HepG2 (cell line): ENCODE measurements around the gene PLEKHM2. TPM values are rescaled to one million over a fixed set of nuclear protein-coding genes. Genes with fewer than 3 reads are reported as not detected.

Source experiments
- ATAC-seq: fragments of 200-7000 bp; cut with Tn5 transposase; 3 replicates; pipeline ENCODE4 v1.9.1; 2020; ENCODE audit warnings: mild to moderate bottlenecking, moderate library complexity
- BruUV-seq: library from RNA; stranded (reverse); fragments of 400-500 nt; replicated peaks from 2 replicates; lab custom pipeline; 2021; lab: Mats Ljungman, UMichigan
- CTCF ChIA-PET: fragments of 300-600 bp; formaldehyde crosslinking; extraction: SDS; loops from one replicate; lab custom pipeline; 2021; ENCODE audit warnings: low total read pairs, inconsistent platforms, low intra/inter-chr PET ratio; lab: Yijun Ruan, JAX
- POLR2A ChIA-PET: fragments of 350-600 bp; sonication (Branson Sonifier 250); formaldehyde crosslinking; loops from one replicate; lab custom pipeline; 2020; ENCODE audit warnings: antibody characterized with exemption, inconsistent platforms; lab: Yijun Ruan, JAX
- DNase-seq: peaks from one replicate; pipeline ENCODE4 v3.0.0-alpha.2; 2015; ENCODE audit warnings: low spot score
- FAIRE-seq: peaks from 3 replicates; lab custom pipeline; 2011; peaks lifted over from hg19 to GRCh38; lab: Jason Lieb, UNC
- H2AFZ ChIP-seq: one replicate; pipeline ENCODE4 v1.6.1; 2011; ENCODE audit warnings: low read length, inconsistent platforms
- H3K27ac ChIP-seq: fragments of 300-600 bp; 3 replicates; pipeline ENCODE4 v1.8.0; 2011; ENCODE audit warnings: mixed run types, mild to moderate bottlenecking, mixed read lengths, low read length, inconsistent platforms; ENCODE audit not compliant: insufficient read depth; ENCODE audit errors: extremely low read length
- H3K27me3 ChIP-seq, 2 experiments: fragments of 200-600 bp in 1 of 2; 2 replicates in 1 of 2; 3 replicates in 1 of 2; pipeline versions ENCODE4 v1.6.0 to v1.8.0; 2011; ENCODE audit warnings: low read length in 2 of 2, mild to moderate bottlenecking in 2 of 2, moderate library complexity in 2 of 2, inconsistent platforms in 1 of 2; ENCODE audit not compliant: insufficient read depth in 2 of 2, control insufficient read depth in 1 of 2
- H3K36me3 ChIP-seq, 2 experiments: fragments of 200-600 bp in 1 of 2; replicated peaks in 1 of 2; 2 replicates in 1 of 2; 3 replicates in 1 of 2; pipeline versions ENCODE4 v1.5.1 to v1.8.0; 2011; ENCODE audit warnings: low read length in 2 of 2, inconsistent platforms in 1 of 2; ENCODE audit not compliant: insufficient read depth in 2 of 2, control insufficient read depth in 1 of 2
- H3K4me1 ChIP-seq: 2 replicates; pipeline ENCODE4 v1.5.1; 2012; ENCODE audit warnings: low read length, inconsistent platforms; ENCODE audit not compliant: insufficient read depth
- H3K4me2 ChIP-seq: 2 replicates; pipeline ENCODE4 v1.6.0; 2011; ENCODE audit warnings: low read depth, low read length, inconsistent platforms
- H3K4me3 ChIP-seq, 3 experiments: fragments of 200-600 bp in 1 of 3; sonication (generic), shearing (Covaris generic) in 1 of 3; replicated peaks in 1 of 3; 2 replicates each; pipeline ENCODE4 v1.5.1; 2011 to 2016; ENCODE audit warnings: low read length in 3 of 3, inconsistent platforms in 2 of 3, low read depth in 2 of 3, mild to moderate bottlenecking in 2 of 3, control low read depth in 1 of 3, mixed read lengths in 1 of 3; ENCODE audit not compliant: insufficient read depth in 1 of 3
- H3K79me2 ChIP-seq: one replicate; pipeline ENCODE4 v1.6.1; 2011; ENCODE audit warnings: low read length, inconsistent platforms; ENCODE audit not compliant: insufficient read depth
- H3K9ac ChIP-seq: 2 replicates; pipeline ENCODE4 v1.6.0; 2011; ENCODE audit warnings: mild to moderate bottlenecking, low read depth, low read length, inconsistent platforms; ENCODE audit not compliant: insufficient read depth
- H3K9me3 ChIP-seq: 2 replicates; pipeline ENCODE4 v1.5.1; 2012; ENCODE audit warnings: mild to moderate bottlenecking, low read length
- H4K20me1 ChIP-seq: 2 replicates; pipeline ENCODE4 v1.6.0; 2011; ENCODE audit warnings: inconsistent platforms, mild to moderate bottlenecking, low read length, moderate library complexity; ENCODE audit not compliant: insufficient read depth
- MBNL3 ChIP-seq: fragments of 250-450 bp; sonication (Bioruptor Pico); conservative IDR thresholded peaks from 2 replicates; pipeline ENCODE4 v1.8.0; 2022; ENCODE audit warnings: mild to moderate bottlenecking, inconsistent platforms
- ZNF629 ChIP-seq: sonication (generic); formaldehyde crosslinking; conservative IDR thresholded peaks from 2 replicates; pipeline ENCODE4 v1.5.0; 2020; ENCODE audit warnings: missing genetic modification reagents
- ZNF761 ChIP-seq: sonication (generic); formaldehyde crosslinking; conservative IDR thresholded peaks from 2 replicates; pipeline ENCODE4 v1.4.0; 2020; ENCODE audit warnings: mild to moderate bottlenecking, missing genetic modification reagents
- WGBS: methylation state at CpG from one replicate; pipeline ENCODE4 v1.1.6; 2017; ENCODE audit warnings: low lambda C conversion rate; 5-methylcytosine and 5-hydroxymethylcytosine counted together
- in situ Hi-C: cut with HindIII; loops from 2 replicates; pipeline ENCODE4 v1.10.0; 2017; ENCODE audit warnings: low pct_unique_long_range_greater_than_20kb; ENCODE audit not compliant: extremely low pct_ligation_motif_present
- intact Hi-C: fragments of 100-400 bp; cut with micrococcal nuclease; formaldehyde crosslinking; loops from one replicate; pipeline ENCODE4 v1.10.0; 2022; ENCODE audit not compliant: unreplicated experiment
- polyA plus RNA-seq, 8 experiments: library from polyadenylated mRNA; depleted of rRNA in 3 of 8; stranded (reverse) in 7 of 8; unstranded in 1 of 8; fragments of >200 nt; fragmentation: Illumina TruSeq in 4 of 8; extraction: Trizol in 4 of 8; gene quantifications; 2 replicates each; pipeline versions ENCODE4 v1.2.1 to v1.2.3, GENCODE V29; 2011 to 2016; ENCODE audit warnings: low read depth in 4 of 8, missing spikeins in 1 of 8, mixed read lengths in 1 of 8; ENCODE audit not compliant: insufficient read depth in 1 of 8
- total RNA-seq, 5 experiments: library from RNA; depleted of rRNA; stranded (reverse); fragments of >200 nt; fragmentation: Illumina TruSeq; extraction: Trizol; gene quantifications; 2 replicates each; pipeline ENCODE4 v1.2.3, GENCODE V29; 2016; ENCODE audit warnings: low read depth in 1 of 5
- TF ChIP-seq, protein P1 (sequence below): sonication (generic); formaldehyde crosslinking; IDR thresholded peaks from 2 replicates; pipeline ENCODE4 v1.5.1; 2020; ENCODE audit warnings: mild to moderate bottlenecking, missing genetic modification reagents, borderline replicate concordance
- TF ChIP-seq, protein P2 (sequence below): sonication (generic); formaldehyde crosslinking; IDR thresholded peaks from 2 replicates; pipeline ENCODE4 v1.5.0; 2020; ENCODE audit warnings: mild to moderate bottlenecking, missing genetic modification reagents, borderline replicate concordance

Gene PLEKHM2
- total and polyA plus RNA-seq, 2 of the 13 experiments (the other 11 are each of a cell fraction or from before 2014, with no cell fraction given) = 16.5 to 27.3 TPM

DNA sequence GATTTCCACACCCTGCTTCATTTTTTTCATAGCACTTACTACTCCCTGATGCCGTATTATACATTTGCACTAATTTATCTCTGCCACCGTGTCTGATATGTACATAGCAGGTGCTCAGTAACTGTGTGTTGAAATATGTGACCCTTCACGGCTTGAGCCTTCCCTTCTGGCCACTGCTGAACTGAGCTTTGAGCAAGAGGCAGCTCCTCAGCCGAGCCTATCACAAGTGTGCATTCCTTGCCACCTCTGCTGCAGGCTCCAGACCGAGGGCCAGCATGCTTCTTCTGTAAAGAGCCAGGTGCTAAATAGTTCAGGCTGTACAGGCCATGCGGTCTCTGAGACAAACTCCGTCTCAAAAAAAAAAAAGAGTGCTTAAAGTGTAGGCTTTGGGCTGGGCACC, 22.6 kb downstream of the PLEKHM2 start:
- WGBS = 89% methylated on average over 7 of the region's 7 CpGs
- TF ChIP-seq, protein P1, sequence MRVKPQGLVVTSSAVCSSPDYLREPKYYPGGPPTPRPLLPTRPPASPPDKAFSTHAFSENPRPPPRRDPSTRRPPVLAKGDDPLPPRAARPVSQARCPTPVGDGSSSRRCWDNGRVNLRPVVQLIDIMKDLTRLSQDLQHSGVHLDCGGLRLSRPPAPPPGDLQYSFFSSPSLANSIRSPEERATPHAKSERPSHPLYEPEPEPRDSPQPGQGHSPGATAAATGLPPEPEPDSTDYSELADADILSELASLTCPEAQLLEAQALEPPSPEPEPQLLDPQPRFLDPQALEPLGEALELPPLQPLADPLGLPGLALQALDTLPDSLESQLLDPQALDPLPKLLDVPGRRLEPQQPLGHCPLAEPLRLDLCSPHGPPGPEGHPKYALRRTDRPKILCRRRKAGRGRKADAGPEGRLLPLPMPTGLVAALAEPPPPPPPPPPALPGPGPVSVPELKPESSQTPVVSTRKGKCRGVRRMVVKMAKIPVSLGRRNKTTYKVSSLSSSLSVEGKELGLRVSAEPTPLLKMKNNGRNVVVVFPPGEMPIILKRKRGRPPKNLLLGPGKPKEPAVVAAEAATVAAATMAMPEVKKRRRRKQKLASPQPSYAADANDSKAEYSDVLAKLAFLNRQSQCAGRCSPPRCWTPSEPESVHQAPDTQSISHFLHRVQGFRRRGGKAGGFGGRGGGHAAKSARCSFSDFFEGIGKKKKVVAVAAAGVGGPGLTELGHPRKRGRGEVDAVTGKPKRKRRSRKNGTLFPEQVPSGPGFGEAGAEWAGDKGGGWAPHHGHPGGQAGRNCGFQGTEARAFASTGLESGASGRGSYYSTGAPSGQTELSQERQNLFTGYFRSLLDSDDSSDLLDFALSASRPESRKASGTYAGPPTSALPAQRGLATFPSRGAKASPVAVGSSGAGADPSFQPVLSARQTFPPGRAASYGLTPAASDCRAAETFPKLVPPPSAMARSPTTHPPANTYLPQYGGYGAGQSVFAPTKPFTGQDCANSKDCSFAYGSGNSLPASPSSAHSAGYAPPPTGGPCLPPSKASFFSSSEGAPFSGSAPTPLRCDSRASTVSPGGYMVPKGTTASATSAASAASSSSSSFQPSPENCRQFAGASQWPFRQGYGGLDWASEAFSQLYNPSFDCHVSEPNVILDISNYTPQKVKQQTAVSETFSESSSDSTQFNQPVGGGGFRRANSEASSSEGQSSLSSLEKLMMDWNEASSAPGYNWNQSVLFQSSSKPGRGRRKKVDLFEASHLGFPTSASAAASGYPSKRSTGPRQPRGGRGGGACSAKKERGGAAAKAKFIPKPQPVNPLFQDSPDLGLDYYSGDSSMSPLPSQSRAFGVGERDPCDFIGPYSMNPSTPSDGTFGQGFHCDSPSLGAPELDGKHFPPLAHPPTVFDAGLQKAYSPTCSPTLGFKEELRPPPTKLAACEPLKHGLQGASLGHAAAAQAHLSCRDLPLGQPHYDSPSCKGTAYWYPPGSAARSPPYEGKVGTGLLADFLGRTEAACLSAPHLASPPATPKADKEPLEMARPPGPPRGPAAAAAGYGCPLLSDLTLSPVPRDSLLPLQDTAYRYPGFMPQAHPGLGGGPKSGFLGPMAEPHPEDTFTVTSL (CRISPR knock-in tag) = no peak
- TF ChIP-seq ZNF629 (CRISPR knock-in tag) (no peak), ZNF761 (CRISPR knock-in tag) (no peak), MBNL3 (CRISPR knock-in tag) (no peak)
- TF ChIP-seq, protein P2, sequence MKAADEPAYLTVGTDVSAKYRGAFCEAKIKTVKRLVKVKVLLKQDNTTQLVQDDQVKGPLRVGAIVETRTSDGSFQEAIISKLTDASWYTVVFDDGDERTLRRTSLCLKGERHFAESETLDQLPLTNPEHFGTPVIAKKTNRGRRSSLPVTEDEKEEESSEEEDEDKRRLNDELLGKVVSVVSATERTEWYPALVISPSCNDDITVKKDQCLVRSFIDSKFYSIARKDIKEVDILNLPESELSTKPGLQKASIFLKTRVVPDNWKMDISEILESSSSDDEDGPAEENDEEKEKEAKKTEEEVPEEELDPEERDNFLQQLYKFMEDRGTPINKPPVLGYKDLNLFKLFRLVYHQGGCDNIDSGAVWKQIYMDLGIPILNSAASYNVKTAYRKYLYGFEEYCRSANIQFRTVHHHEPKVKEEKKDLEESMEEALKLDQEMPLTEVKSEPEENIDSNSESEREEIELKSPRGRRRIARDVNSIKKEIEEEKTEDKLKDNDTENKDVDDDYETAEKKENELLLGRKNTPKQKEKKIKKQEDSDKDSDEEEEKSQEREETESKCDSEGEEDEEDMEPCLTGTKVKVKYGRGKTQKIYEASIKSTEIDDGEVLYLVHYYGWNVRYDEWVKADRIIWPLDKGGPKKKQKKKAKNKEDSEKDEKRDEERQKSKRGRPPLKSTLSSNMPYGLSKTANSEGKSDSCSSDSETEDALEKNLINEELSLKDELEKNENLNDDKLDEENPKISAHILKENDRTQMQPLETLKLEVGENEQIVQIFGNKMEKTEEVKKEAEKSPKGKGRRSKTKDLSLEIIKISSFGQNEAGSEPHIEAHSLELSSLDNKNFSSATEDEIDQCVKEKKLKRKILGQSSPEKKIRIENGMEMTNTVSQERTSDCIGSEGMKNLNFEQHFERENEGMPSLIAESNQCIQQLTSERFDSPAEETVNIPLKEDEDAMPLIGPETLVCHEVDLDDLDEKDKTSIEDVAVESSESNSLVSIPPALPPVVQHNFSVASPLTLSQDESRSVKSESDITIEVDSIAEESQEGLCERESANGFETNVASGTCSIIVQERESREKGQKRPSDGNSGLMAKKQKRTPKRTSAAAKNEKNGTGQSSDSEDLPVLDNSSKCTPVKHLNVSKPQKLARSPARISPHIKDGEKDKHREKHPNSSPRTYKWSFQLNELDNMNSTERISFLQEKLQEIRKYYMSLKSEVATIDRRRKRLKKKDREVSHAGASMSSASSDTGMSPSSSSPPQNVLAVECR (CRISPR knock-in tag) = no peak
- peaks cover 7% of the 10 kb centered on the region for H3K79me2 ChIP-seq
- 0 out of 2 replicates have a peak, but pooled peaks cover 4% of the 10 kb centered on the region for H4K20me1 ChIP-seq
- no peaks in the 10 kb centered on the region for H3K4me1 ChIP-seq
- POLR2A ChIA-PET = no interaction called here
- H3K36me3 ChIP-seq = peaks cover 4 to 21% of the 10 kb centered on the region in 2 experiments; a peak in 3 of 5 replicates
- no peaks in the 10 kb centered on the region for H3K27me3 ChIP-seq
- no peak overlapping the region for H3K4me2 ChIP-seq
- DNase-seq (no peak), FAIRE-seq (no peak), ATAC-seq (no peak)
- no peak overlapping the region for H3K27ac ChIP-seq
- BruUV-seq = no TSS peak
- in situ Hi-C loops = no loop called here
- CTCF ChIA-PET = no interaction called here
- H3K9ac ChIP-seq = no peak overlapping the region
- H3K9me3 ChIP-seq = no peaks in the 10 kb centered on the region
- H3K4me3 ChIP-seq = no peak overlapping the region
- H2AFZ ChIP-seq = no peak overlapping the region
- intact Hi-C loops = no loop called here
